ENCODE data around the gene NMRK1.

- TF ChIP-seq EZH2phosphoT487 (IDR thresholded peaks at IDR 0.05; ENCODE audit: borderline replicate concordance, low read depth, low read length) (no peak), CTCF (conservative IDR thresholded peaks at IDR 0.05; ENCODE audit: low read length) (no peak)
Measured at GRCh38 chr9:75101004-75101588, 13.1 kb upstream of the NMRK1 start.
